Stimulated activated naive CD8-positive, alpha-beta T cell treated with anti-CD3 and anti-CD28 coated beads, Interleukin-15, Interleukin-2, amounts not matched to agents 100 ng/mL and 50 ng/mL, for 24 hours (primary cell): ENCODE data around the gene AIRE.
"Not testable (repeated sequence)": the region's sequence is repeated elsewhere in the genome, so short reads cannot be mapped to it uniquely, and the experiment has no call there.

Source experiments
- H3K27ac Mint-ChIP-seq: one replicate; pipeline ENCODE4 v1.8.0; 2021; ENCODE audit warnings: mild to moderate bottlenecking, mixed read lengths
- H3K27me3 Mint-ChIP-seq: one replicate; pipeline ENCODE4 v1.8.0; 2021; ENCODE audit warnings: mixed read lengths
- H3K36me3 Mint-ChIP-seq: one replicate; pipeline ENCODE4 v1.8.0; 2021; ENCODE audit warnings: low read depth, mixed read lengths
- H3K4me1 Mint-ChIP-seq: one replicate; pipeline ENCODE4 v1.8.0; 2021; ENCODE audit warnings: low read depth, mixed read lengths
- H3K4me3 Mint-ChIP-seq: one replicate; pipeline ENCODE4 v1.8.0; 2021; ENCODE audit warnings: mild to moderate bottlenecking, mixed read lengths
- H3K9me3 Mint-ChIP-seq: one replicate; pipeline ENCODE4 v1.8.0; 2021; ENCODE audit warnings: mixed read lengths

AIRE gene

GRCh38 chr21:44285138-44285992, at the start of gene AIRE:
Gene AIRE (plus strand): TSS chr21:44285876. CDS start chr21:44286007, 131 bp downstream.
- Mint-ChIP-seq H3K36me3 (no peaks in the 10 kb centered on the region), H3K9me3 (no peaks in the 10 kb centered on the region), H3K27me3 (no peaks in the 10 kb centered on the region), H3K4me3 (no peak within 1 kb of the TSS), H3K27ac (no peak within 1 kb of the TSS), H3K4me1 (no peaks in the 10 kb centered on the region)

GRCh38 chr21:44240353-44240752, 45.3 kb upstream of the AIRE start:
- H3K27me3 Mint-ChIP-seq, H3K4me3 Mint-ChIP-seq, H3K4me1 Mint-ChIP-seq, H3K36me3 Mint-ChIP-seq, H3K27ac Mint-ChIP-seq, H3K9me3 Mint-ChIP-seq: not testable (repeated sequence)

GRCh38 chr21:44240842-44241241, 44.8 kb upstream of the AIRE start, which contains the start of gene ICOSLG:
Gene ICOSLG (minus strand): TSS chr21:44240943. CDS start chr21:44240817, 126 bp downstream.
- H3K4me1 Mint-ChIP-seq, H3K27me3 Mint-ChIP-seq, H3K4me3 Mint-ChIP-seq, H3K9me3 Mint-ChIP-seq, H3K27ac Mint-ChIP-seq, H3K36me3 Mint-ChIP-seq: not testable (repeated sequence)

GRCh38 chr21:44241281-44241680, 44.4 kb upstream of the AIRE start:
- not testable (repeated sequence) for H3K36me3 Mint-ChIP-seq, H3K4me3 Mint-ChIP-seq, H3K27ac Mint-ChIP-seq, H3K27me3 Mint-ChIP-seq, H3K4me1 Mint-ChIP-seq, H3K9me3 Mint-ChIP-seq

GRCh38 chr21:44243980-44244379, 41.7 kb upstream of the AIRE start:
- H3K9me3 Mint-ChIP-seq, H3K4me1 Mint-ChIP-seq, H3K4me3 Mint-ChIP-seq, H3K27ac Mint-ChIP-seq, H3K36me3 Mint-ChIP-seq, H3K27me3 Mint-ChIP-seq: not testable (repeated sequence)

- H3K27ac Mint-ChIP-seq, H3K4me1 Mint-ChIP-seq, H3K4me3 Mint-ChIP-seq, H3K27me3 Mint-ChIP-seq, H3K9me3 Mint-ChIP-seq, H3K36me3 Mint-ChIP-seq: not testable (repeated sequence)
Observed at GRCh38 chr21:44247904-44248303, 37.8 kb upstream of the AIRE start.

GRCh38 chr21:44249204-44250037, 36.3 kb upstream of the AIRE start:
- H3K27ac Mint-ChIP-seq, H3K4me1 Mint-ChIP-seq, H3K36me3 Mint-ChIP-seq, H3K4me3 Mint-ChIP-seq, H3K9me3 Mint-ChIP-seq, H3K27me3 Mint-ChIP-seq: not testable (repeated sequence)

GRCh38 chr21:44253832-44254710, 31.6 kb upstream of the AIRE start:
- H3K9me3 Mint-ChIP-seq: no peaks in the 10 kb centered on the region
- peaks cover 4% of the 10 kb centered on the region for H3K27me3 Mint-ChIP-seq
- no peaks in the 10 kb centered on the region for H3K36me3 Mint-ChIP-seq
- no peaks in the 10 kb centered on the region for H3K4me1 Mint-ChIP-seq
- H3K4me3 Mint-ChIP-seq: no peak overlapping the region
- no peak overlapping the region for H3K27ac Mint-ChIP-seq

- Mint-ChIP-seq H3K4me1 (no peaks in the 10 kb centered on the region), H3K4me3 (no peak overlapping the region), H3K9me3 (no peaks in the 10 kb centered on the region), H3K27me3 (peaks cover 4% of the 10 kb centered on the region), H3K27ac (no peak overlapping the region), H3K36me3 (no peaks in the 10 kb centered on the region)
Observed at GRCh38 chr21:44255511-44255981, 30.1 kb upstream of the AIRE start.

- peaks cover 4% of the 10 kb centered on the region for H3K27me3 Mint-ChIP-seq
- no peak overlapping the region for H3K27ac Mint-ChIP-seq
- no peaks in the 10 kb centered on the region for H3K36me3 Mint-ChIP-seq
- no peaks in the 10 kb centered on the region for H3K4me1 Mint-ChIP-seq
- H3K4me3 Mint-ChIP-seq: no peak overlapping the region
- no peaks in the 10 kb centered on the region for H3K9me3 Mint-ChIP-seq
Observed at GRCh38 chr21:44258056-44258725, 27.5 kb upstream of the AIRE start.

- Mint-ChIP-seq H3K36me3 (no peaks in the 10 kb centered on the region), H3K4me3 (no peak overlapping the region), H3K27ac (no peak overlapping the region), H3K27me3 (peaks cover 4% of the 10 kb centered on the region), H3K4me1 (no peaks in the 10 kb centered on the region), H3K9me3 (no peaks in the 10 kb centered on the region)
Observed at GRCh38 chr21:44259082-44259705, 26.5 kb upstream of the AIRE start.

GRCh38 chr21:44260066-44260465, 25.6 kb upstream of the AIRE start:
- no peaks in the 10 kb centered on the region for H3K9me3 Mint-ChIP-seq
- H3K27me3 Mint-ChIP-seq: no peaks in the 10 kb centered on the region
- H3K36me3 Mint-ChIP-seq: no peaks in the 10 kb centered on the region
- no peaks in the 10 kb centered on the region for H3K4me1 Mint-ChIP-seq
- no peak overlapping the region for H3K27ac Mint-ChIP-seq
- H3K4me3 Mint-ChIP-seq: no peak overlapping the region

- Mint-ChIP-seq H3K27me3 (no peaks in the 10 kb centered on the region), H3K4me1 (no peaks in the 10 kb centered on the region), H3K4me3 (no peak overlapping the region), H3K36me3 (no peaks in the 10 kb centered on the region), H3K27ac (no peak overlapping the region), H3K9me3 (no peaks in the 10 kb centered on the region)
Observed at GRCh38 chr21:44260791-44261631, 24.7 kb upstream of the AIRE start.
